Heart left ventricle (tissue), 13 donors: ENCODE results near the gene FIP1L1.

Source experiments
- POLR2A ChIP-seq, 2 donors: fragments of 450-650 bp; IDR thresholded peaks; one replicate each; pipeline ENCODE4 v1.6.1; 2017; ENCODE audit warnings: antibody characterized with exemption in 2 of 2, mild to moderate bottlenecking in 2 of 2, moderate library complexity in 2 of 2
- TF ChIP-seq, protein P1 (sequence below), 12 donors: fragments of 200-600 bp; sonication (generic) in 4 of 12; IDR thresholded peaks; one replicate each; pipeline versions ENCODE4 v1.5.0 to v1.8.0; 2018 to 2022; ENCODE audit warnings: antibody characterized with exemption in 12 of 12, mild to moderate bottlenecking in 5 of 12
- donor health status: ischemic (EF 13 %, LVEDD 7.1; RV severe dilation, severe dysfunction).
- donor health status: DM: no; HTN: yes; CAD: no.
- donor health status: DM: no; HTN: no; CAD: no.
- donor health status: ischemic (EF 25% LVEDD 6.9; RV normal size, moderate dysfunction).
- donor health status: ischemic (EF 25% LVEDD 5.7; RV mildly dilated, moderate dysfunction).
- donor health status: ischemic (EF 35%, LVEDD 5.7; RV mildly dilated, moderate dysfunction).
- donor health status: nonischemic (EF 11% LVEDD 7.7; RV severe dilation, severe dysfunction).
- donor health status: DM: yes; HTN: yes; CAD: no.
- donor health status: PGD.
- donor health status: ischemic (EF 29% LVEDD 5.4; RV normal size, mild dysfunction).
- donor health status: nonischemic (EF 23%, LVEDD 6.1; RV moderate dilation, normal function).

DNA sequence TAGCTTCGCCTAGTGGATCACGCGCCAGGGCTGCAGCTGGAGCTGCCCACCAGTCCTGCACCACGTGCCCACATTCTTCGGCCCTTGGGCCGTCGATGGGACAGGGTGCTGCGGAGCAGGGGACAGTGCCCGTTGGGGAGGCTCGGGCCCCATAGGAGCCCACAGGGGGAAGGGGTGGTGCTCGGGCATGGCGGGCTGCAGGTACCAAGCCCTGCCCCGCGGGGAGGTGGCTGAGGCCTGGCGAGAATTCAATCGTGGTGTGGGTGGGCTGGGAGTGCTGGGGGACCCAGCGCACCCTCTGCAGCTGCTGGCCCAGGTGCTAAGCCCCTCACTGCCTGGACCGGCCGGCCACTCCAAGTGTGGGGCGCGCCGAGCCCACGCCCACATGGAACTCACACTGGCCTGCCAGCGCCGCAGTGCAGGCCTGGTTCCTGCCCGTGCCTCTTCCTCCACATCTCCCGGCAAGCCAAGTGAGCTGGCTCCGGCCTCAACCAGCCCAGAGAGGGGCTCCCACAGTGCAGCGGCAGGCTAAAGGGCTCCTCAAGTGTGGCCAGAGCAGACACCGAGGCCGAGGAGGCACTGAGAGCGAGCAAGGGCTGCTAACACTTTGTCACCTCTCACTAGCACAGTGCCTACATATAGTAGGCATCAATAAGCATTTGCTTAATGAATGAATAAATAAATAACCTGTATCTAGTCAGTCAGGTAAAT, 23.3 kb upstream of the FIP1L1 start:
- TF ChIP-seq, protein P1, sequence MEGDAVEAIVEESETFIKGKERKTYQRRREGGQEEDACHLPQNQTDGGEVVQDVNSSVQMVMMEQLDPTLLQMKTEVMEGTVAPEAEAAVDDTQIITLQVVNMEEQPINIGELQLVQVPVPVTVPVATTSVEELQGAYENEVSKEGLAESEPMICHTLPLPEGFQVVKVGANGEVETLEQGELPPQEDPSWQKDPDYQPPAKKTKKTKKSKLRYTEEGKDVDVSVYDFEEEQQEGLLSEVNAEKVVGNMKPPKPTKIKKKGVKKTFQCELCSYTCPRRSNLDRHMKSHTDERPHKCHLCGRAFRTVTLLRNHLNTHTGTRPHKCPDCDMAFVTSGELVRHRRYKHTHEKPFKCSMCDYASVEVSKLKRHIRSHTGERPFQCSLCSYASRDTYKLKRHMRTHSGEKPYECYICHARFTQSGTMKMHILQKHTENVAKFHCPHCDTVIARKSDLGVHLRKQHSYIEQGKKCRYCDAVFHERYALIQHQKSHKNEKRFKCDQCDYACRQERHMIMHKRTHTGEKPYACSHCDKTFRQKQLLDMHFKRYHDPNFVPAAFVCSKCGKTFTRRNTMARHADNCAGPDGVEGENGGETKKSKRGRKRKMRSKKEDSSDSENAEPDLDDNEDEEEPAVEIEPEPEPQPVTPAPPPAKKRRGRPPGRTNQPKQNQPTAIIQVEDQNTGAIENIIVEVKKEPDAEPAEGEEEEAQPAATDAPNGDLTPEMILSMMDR (IDR thresholded peaks at IDR 0.05) = no peak
- no peak for TF ChIP-seq POLR2A (IDR thresholded peaks at IDR 0.05)
